GM12875 (cell line): ENCODE measurements around the gene CYP2J2.

ENCODE experiments used
- H3K4me3 ChIP-seq: one replicate; pipeline ENCODE4 v1.5.1; 2011; ENCODE audit warnings: low read depth, low read length, control low read depth
- CTCF ChIP-seq: IDR thresholded peaks from 2 replicates; pipeline ENCODE4 v1.5.1; 2011; ENCODE audit warnings: low read depth, mild to moderate bottlenecking, control low read depth, inconsistent platforms, low read length, moderate library complexity, borderline replicate concordance; ENCODE audit not compliant: insufficient read depth

CYP2J2 gene

DNA sequence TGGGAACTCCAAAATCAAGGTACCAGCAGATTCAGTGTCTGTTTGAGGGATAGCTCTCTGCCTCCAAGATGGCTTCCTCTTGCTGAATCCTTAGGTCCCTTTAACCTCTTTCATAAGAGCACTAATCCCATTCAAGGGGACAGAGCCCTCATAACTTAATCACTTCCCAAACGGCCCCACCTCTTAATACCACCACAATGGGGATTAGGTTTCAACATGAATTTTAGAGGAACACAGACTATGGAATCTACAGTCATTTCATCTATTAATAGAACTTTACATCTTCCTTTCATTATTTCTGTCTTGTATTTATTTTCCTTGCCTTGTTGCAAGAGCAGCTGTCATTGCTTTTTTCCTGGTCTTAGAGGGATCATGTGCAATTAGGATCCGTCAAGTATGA is 81.5 kb downstream of the CYP2J2 start:
- TF ChIP-seq CTCF: no peak
- H3K4me3 ChIP-seq: no peak overlapping the region
